Measurements from ENCODE around the gene RNF151.

DNA sequence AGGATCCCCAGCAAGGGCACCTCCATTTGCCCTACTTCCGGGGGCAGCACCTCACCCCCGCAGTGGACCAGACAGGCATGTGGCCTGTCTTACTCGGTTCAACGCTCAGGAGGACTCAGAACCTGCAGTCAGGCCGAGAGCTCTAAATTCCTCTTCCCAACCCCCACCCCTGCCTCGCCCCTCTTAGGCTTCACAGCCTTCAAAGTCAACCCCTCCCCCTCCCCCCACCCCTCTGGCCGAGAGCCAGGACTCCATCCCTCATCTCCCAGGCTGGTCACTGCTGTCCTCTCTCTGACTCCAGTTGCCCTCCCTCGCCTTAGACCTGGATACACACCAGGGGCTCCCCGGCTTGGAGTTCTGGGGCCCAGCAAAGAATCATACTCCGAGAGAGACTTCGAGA is 40.4 kb upstream of the RNF151 start:
- TF ChIP-seq FOXM1 (IDR thresholded peaks at IDR 0.05; ENCODE audit: borderline replicate concordance) (no peak), NFRKB (IDR thresholded peaks at IDR 0.05) (no peak), BHLHE40 (IDR thresholded peaks at IDR 0.05; ENCODE audit: borderline replicate concordance) (no peak), FOXK2 (IDR thresholded peaks at IDR 0.05) (no peak), SP1 (IDR thresholded peaks at IDR 0.05) (no peak), TARDBP (IDR thresholded peaks at IDR 0.05) (no peak), ZNF384 (IDR thresholded peaks at IDR 0.05) (no peak), ARNT (IDR thresholded peaks at IDR 0.05) (no peak), SUZ12 (IDR thresholded peaks at IDR 0.05) (no peak), FOXA1 (IDR thresholded peaks at IDR 0.05) (no peak), CTBP1 (IDR thresholded peaks at IDR 0.05; ENCODE audit: borderline replicate concordance) (no peak), HDGF (IDR thresholded peaks at IDR 0.05; ENCODE audit: borderline replicate concordance) (no peak)
- TF ChIP-seq, protein P1, sequence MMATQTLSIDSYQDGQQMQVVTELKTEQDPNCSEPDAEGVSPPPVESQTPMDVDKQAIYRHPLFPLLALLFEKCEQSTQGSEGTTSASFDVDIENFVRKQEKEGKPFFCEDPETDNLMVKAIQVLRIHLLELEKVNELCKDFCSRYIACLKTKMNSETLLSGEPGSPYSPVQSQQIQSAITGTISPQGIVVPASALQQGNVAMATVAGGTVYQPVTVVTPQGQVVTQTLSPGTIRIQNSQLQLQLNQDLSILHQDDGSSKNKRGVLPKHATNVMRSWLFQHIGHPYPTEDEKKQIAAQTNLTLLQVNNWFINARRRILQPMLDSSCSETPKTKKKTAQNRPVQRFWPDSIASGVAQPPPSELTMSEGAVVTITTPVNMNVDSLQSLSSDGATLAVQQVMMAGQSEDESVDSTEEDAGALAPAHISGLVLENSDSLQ (IDR thresholded peaks at IDR 0.05), result no peak

All from HEK293T (cell line).